Left kidney (tissue), 2 donors: ENCODE results near the gene DLEC1. TPM values are rescaled to one million over a fixed set of nuclear protein-coding genes. Genes with fewer than 3 reads are reported as not detected.
"Not testable (repeated sequence)": the region's sequence is repeated elsewhere in the genome, so short reads cannot be mapped to it uniquely, and the experiment has no call there.

Experiments
- DNase-seq: peaks from one replicate; pipeline ENCODE4 v3.0.0-alpha.2; 2013
- polyA plus RNA-seq: library from polyadenylated mRNA; unstranded; fragments of 120-200 nt; gene quantifications from one replicate; pipeline ENCODE4 v1.2.1, GENCODE V29; 2013; ENCODE audit not compliant: insufficient read length

DLEC1 gene
- polyA plus RNA-seq, 1 donor = 2.0 TPM

DNA sequence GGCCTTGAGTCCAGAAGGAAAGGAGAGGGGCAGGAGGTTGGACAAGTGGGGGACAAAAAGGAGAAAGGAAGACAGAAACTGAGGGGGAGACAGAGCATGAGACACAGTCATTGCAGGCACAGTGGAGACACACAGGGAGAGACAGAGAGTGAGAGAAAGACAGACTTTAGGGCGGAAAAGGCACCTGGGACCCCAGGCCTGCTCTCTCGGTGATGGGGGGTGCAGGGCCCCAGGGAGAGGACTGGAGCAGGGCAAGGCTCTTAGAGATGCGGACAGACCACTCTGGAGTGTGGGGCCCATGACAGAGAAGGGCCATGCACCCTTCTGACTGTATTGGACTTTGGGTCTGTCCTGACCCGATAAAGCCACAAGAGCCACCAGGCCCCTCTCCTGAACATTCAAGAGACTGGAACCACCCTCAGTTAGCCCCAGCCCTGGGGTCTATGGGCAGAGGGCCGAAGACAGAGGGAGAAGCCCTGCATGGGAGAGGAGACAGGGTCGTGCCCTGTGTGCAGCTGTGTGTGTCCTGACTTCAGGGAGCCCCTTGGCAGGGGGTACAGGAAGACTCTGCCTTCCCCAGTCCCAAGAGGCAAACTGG lies 22.1 kb upstream of the DLEC1 start:
- DNase-seq = no peak

DNA sequence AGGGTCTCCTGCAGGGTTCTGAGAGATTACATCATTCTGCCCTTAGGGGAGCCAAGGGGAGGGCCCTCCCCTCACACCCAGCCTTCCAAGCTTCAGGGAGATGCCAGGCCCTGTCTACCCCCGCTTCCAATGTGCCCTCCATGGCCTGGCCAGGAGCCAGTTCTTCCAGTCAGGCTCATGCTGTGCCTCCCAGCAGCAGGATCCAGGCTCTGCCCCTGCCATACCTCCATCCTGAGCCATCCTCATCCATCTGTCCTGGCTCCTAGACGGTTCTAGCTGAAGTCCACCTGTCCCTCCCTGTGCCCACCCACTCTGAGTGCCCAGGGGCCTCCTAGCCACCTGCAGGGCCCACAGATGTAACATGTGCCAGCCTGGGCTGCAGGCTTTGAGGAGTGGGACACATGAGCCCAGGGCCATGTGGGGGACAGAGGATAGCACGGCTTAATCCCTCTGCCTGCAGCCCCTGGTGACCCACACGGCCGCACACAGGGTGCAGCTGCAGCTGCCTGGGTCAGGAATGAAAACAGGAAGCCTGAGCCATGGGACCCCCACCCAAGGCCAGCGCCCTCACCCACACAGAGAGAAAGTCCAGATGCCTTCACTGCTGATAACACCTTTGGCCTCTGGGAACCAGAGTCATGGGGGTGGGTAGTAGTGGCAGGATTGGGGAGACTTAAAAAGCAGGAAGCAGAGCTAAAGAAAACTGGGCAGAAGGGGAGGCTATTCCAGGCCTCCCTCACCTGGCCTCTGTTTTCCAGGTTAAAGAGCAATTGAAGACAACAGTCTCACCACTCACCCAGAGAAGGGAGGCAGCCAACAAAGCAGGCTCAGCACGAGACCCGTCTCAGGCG lies 21.3 kb upstream of the DLEC1 start:
- no peak for DNase-seq

DNA sequence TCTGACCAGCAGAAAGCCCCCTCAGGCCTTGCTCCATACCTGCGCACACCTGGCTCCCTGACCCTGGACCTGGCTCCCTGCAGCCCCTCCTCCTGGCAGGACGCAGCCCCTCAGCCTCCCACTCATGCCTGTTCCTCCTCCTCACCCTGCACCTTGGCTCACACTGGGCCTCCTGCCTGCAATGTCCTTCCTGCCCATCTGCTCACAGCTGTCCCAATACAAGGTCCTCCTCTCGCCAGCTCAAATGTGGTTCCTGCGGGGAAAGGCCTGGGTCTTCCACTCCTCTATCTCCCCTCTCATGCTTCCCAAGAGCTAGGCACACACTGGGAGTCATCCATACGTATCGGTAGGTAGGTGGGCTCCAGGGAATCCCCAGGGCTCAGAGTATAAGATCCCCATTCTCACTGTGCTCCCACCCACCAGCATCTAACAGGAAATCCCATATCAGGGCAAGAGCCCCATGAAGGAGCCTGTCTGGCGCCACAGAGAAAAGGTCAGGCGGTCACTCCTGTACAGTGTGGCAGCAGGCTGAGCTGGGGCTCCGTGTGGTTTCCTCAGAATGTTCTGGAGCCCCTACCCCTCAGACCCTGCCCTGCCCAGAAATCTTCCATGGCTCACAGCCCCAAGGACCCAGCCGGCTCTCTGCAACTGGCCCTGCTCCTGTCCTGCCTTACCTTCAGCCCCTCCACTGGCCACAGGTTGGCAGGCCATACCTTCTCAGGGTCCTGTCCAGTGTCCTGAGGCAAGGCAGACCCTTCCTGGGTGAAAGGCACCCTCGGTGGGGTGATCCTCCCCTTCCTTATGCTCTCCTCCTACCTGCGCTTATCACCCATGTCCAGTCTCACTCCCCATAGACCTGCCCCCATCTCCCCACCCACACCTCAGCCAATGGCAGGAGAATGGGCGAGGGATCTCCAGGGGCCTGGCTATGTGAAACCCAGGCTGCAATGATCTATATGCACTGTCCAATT lies 20.4 kb upstream of the DLEC1 start:
- DNase-seq = no peak

DNA sequence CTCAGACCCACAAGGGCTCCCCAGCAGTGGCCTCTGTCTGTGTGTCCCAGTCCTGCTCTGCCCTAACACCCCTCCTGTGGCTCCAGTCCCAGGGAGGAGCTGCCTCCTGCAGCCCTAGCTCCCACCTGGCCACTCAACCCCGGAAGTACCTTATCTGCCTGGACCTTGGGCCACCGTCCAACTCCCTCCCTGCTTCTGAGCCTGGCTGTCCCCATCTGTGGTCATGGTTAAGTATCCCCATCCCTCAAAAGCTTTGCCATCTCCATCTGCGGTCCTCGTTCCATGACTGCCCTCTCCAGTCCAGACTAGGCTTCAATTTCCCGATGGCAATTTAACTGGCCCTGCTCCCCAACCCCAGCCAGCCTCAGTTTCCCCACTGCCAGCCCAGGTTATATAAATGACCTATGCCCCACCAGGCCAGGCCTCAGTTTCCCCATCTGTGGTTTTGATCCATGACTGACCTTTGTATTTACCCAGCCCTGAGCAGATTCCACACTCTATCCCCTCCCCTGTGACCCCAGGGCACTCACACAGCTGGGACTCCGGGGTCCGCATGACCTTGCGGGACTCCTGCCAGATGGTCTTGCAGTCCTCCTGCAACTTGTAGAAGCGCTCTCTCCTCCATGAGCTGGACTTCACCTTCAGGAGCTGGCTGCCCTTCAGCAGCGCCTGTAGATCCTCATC lies 19.2 kb upstream of the DLEC1 start:
- DNase-seq = no peak

DNA sequence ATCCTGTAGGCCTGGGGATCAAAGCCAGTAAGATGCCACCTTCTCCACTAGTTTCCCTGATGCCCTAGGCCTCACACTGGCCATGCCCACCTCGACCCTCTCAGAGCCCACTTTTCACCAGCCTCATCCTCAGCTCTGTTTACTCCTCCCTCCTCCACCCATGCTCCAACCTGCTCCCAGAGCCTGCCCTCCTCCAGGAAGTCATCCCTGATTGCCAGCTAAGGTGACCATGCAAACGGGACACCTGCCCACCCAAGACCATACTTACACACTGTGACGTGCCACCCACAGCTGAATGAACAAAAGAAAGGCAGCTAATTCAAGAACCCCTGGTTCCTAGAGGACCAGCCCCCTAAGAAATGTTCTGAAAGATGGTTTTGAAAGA lies 18.7 kb upstream of the DLEC1 start:
- no peak for DNase-seq

DNA sequence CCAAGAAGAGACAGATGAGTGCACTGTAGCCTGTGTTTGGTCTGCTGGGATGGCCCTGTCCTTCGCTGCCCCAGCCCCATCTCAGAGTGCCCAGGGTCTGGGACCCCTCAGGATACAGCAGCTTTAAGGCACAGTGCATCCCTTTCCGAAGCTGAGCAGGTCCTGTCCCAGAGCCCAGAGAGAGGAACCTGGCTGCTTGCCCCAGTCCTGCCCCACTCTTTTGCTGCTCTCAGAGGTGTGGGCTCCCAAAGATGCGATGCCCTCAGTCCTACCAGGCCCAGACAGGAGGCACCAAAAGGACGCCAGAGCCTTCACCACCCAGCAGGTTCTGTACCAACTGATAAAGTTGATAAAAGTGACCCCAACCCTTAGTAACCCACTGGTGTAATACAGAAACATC lies 17.8 kb upstream of the DLEC1 start:
- DNase-seq = no peak

DNA sequence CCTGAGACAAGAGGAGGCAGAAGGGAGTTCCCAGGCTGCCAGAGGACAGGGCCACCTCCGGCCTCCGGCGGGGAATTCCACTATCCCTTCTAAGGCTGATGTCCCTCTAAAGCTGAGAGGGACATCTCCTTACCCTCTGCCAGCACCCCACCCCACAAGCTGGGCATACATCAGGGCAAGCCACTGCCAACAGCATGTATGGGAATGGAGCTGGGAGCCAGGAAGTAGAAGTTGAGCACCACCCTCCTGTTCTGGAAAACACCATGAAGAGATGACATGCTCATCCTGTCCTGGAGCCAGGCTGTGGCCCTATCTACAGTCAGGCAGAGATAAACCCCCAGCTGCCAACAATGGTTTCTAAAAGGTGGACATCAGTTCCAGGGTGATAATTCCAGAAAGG lies 16.7 kb upstream of the DLEC1 start:
- DNase-seq = no peak

DNA sequence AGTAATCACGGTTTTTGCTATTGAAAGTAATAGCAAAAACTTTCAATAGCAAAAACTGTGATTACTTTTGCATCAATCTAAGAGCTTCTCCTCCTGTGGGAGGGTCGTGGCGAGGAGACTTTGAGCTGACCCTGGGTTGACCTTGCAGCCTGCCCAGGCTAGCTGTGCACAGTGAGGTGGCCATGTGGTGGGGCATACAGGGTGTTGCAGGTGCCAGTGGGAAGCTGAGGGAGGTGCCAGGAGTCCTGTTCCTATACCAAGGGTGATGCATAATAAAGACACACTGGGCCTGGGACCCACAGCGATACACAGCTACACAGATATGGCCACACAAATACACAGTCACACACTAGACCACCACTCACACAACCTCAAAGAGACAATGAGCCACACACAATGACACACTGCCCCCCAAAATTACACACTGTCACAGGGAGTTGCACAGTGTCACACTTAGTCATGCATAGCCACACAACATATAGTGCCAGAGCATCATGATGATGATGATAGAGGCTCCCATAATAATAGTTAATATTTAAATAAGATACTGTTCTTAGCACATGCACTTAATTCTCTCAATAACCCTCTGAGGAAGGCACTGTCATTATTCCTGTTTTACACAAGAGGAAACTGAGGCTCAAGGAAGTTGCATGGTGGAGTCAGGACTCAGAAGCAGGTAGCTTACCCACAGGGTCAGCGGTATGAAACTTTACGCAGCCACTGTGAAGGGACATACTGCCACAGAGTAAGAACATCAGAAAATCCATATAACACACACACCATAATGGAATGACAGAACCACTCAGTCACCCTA lies 15.9 kb upstream of the DLEC1 start:
- DNase-seq = no peak

DNA sequence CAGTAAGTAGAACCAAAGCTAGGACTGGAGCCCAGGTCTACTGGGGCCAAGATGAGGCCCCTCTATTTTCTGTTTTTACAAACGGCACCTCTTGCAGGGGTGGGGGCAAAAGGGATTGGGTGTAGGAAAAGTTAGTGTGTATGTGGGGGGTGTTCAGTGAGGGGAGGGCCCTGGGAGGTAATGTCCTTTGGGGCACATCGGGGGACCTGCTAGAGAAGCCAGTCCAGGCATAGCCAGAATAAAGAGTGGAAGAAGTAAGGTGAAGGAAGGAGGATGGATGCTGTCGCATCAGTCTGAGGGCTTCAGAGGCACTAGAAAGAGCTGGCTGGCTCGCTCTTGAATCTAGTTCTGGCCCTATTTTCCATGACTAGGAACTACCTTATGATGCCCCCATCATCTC lies 12.2 kb upstream of the DLEC1 start:
- no peak for DNase-seq

DNA sequence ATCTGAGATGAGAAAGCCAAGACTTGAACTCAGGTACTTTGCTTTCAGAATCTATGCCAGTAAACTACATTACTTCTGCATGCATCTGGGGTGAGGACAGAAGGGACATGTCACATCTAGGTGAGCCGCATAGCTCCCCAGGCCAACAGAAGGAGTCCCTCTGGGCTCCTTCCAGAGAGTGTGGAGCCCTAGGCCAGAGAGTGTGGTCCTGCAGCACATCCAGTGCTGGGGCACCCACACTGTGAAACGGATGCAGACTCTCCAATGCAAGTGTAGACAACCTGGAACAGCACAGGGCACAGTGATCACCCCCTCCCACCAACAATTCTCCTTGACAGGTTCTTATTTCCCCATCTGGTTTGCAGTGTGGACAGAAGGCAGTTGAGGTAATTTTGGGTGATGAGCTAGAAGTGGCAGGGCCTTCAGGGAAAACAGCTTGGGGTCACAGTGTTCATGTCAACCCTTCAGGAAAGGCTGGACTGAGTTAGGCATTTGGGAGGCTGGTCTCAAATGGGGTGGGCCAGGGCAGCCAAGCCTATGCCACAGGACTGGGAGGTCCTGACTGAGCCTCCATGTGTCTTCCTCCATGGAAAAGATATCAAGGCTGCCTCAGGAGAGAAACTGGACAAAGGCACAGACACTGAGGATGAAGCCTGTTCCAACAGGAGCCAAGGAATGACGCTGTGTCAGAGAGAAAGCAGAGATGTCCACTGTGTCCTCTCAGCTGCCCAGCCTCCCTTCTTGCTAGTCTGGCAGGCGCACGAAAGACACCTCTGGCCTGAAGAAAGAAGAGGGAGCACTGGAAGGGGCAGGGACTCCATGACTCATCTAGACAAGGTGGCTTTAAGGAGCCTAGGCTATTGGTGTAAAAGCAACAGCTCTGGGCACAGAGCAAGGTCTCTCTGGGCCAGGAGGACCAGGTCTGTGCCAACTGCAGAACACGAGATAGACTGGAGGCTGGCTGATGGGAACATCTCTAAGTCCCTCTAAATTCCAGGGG lies 11.2 kb upstream of the DLEC1 start:
- no peak for DNase-seq

DNA sequence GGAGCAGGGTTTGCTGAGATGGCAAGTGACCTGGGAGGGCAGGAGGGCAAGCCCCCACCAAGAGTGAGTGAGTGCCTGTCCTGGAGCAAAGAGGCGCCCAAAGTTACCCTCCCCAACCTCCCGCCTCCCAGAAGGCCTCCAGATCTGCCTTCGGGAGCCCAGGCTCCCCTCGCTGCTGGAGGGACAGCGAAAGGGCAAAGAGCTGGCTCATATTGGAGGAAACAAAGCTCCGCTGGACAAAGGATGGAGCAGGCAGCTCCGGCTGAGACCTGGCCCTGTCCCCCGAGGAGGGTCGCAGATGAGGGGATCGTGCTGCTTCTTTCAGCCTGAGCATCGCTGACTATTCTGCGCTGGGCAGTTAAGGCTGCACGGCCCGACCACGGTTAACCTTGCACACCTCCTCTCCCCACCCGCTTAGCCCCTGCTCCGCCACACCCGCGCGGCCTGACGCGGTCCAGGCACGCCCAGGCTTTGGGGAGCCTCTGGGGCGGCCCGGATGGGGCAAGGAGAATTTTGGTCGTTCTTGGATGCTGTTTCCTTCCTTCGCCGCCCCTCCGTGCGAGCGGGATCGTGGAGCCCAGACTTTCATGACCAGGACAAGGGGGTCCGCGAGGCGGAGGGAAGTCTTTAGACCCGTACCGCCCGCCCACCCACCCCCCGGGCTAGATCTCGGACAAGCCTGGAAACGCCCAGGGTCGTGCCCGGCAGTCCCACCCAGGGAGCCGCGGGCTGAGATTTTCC lies 10.2 kb upstream of the DLEC1 start:
- DNase-seq = no peak

DNA sequence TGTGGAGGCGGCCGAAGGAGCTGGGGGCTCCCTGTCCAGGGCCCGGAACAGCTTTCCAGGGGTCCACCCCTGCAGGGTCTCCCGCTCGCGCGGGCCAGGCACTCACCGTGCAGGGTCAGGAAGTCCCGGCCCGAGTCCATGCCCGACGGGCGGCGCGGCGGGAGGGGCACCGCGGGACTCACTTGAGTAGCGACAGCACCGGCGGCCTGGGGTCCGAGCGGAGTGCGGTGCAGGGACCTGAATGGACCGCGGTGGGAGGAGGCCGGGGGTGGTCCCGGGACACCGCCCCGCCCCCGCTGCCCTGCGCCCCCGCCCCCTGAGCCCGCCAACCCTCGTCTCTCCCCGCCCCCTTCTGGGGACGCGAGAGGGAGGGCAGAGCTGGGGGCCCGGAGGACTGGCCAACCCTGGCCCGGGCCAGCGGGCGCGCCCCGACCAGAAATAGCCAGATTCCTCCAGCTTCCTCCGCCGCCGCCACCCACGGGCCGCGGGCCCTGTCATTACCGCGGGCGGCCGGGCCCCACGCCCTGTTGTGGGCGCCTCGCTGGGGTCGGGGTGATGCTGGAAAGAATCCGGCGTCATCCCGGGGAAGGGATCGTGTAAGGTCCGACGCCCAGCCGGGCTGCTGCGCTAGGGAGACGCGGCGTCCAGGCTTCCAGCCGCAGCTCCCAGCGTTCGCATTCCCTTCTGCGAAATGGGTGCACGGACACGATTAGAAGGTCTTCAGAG lies 9.4 kb upstream of the DLEC1 start, which contains the start of gene PLCD1:
Gene PLCD1 (minus strand): TSS at position 243 of the 726 bp plus-strand sequence. CDS start 103 bp downstream, at position 140.
- peak; percentile 86 for DNase-seq

DNA sequence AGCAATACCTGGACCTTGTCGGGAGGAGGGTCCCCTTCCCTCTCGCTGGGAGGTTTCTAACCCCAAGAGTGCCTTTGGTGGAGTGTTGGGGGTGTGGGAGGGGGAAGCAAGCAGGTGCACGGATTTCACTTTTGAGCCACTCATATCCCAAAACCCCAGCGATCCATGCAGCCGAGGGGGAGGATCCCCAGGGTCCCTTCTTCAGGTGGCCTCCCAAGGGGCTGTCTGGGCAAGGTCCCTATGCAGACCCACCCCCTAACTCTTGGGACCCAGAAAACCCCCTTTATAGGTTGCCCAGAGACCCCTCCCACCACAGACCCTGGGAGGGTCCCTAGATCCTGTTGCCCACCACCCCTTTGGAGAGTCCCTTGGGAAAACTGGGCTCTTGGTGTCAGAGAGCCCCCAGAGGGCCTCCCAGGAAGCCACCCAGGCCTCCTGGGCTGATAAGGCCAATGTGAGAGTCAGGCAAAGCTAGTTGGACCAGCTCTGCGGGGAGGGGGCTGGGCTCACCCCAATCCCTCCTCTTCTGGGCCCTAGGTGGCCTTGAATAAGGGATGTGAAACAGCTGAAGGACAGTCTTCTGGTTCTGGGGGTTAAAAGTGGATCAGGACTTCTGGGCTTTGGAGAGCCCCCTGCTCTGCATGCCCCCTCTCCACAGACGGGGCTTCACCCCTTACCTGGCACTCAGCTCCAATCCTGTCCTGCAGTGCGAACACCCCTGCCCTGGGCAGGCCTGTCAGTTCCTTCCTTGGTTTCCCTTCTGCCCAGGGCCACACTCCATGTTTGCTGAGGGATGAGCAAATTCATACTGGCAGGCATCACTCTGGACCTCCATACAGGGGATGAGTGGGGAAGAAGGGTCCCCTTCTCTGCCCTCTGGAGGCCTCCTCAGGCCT lies 8.6 kb upstream of the DLEC1 start:
- no peak for DNase-seq

DNA sequence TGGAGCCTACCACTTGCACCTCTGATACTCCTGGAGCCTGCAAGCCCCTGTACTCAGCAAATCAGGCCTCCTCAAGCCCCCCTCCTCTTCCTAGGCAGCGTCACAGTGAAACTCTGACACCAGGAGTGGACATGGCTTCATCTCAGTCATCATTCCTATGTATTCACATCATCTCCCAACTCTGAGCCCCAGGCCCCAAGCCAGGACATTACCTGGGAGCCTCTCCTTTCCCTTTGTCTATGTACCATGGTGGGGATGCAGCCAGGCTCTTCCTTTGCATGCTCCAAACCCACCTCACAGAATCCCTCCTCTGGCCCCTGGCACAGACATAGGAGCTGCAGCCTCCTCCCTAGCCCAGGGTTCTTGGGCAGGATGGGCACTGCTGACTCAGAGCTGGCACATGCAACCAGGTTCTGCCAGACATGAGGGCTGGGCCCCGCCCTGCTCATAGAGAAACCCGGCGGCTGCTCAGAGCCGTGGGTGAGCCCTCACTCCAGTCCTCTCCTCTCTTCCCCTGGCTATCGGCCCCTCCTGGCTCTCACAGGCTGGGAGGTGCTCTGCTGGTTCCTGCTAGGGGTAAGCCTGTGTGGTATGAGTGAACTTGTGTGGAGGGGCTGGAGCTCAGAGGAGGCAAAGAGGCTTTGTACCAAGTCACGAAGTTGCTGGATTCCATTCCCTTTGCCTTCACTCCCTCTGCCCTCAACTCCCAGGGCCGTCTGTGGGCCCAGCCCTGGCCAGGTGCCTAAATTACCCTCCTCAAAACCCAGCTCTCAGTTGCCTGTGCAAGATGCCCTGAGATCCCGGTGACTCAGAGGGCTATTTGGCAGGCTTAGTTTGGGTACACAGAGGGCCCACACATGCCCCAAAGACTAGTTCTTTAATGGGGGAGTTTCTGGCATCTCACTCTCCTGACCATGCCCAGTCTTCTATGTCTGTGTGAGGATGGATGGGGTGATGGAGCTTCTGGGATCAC lies 7.7 kb upstream of the DLEC1 start:
- DNase-seq = no peak

DNA sequence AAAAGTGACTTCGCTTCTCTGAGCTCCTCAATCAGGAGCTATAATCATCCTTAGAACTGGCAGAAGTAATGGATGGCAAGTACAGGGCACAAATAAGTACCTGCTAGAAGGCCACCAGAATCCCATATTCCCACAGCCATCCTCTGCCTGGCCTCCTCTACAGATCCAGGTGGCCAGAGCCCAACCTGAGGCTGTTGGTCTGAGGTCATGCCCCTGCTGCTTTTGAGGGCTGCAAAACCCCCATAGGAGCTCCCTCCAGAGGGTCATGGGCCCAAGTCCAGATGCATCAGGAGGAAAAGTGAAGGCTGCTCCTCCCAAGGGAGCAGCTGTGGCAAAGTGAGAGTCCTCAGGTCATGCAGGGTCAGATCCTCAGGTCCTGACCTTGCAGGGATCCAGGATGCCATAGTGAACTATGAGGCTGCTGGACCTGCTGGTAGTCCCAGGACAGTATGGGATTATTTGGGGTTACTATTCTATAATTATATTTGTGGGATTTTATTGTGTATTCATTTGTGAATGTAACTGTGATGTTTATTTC lies 6.6 kb upstream of the DLEC1 start:
- no peak for DNase-seq

DNA sequence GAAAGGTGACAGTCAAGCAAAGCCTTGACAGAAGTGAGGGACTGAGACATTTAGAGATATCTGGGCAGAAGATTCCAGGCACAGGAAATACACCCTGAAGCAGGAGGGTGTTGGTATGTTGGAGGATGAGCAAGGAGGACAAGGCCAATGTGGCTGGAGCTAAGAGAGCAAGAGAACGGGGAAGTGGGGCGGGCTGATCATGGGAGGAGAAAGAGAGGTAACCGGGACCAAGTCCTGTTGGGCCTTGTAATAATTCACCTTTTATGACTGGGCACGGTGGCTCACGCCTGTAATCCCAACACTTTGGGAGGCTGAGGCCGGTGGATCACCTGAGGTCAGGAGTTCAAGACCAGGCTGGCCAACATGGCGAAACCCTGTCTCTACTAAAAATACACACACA lies 5.4 kb upstream of the DLEC1 start:
- not testable (repeated sequence) for DNase-seq
